GM12872 (cell line): ENCODE data around the gene ANKRD11.

Experiments
- CTCF ChIP-seq: IDR thresholded peaks from 3 replicates; pipeline ENCODE4 v1.5.1; 2011; ENCODE audit warnings: low read depth, mild to moderate bottlenecking, low read length, moderate library complexity; ENCODE audit not compliant: insufficient read depth

The ANKRD11 gene

DNA sequence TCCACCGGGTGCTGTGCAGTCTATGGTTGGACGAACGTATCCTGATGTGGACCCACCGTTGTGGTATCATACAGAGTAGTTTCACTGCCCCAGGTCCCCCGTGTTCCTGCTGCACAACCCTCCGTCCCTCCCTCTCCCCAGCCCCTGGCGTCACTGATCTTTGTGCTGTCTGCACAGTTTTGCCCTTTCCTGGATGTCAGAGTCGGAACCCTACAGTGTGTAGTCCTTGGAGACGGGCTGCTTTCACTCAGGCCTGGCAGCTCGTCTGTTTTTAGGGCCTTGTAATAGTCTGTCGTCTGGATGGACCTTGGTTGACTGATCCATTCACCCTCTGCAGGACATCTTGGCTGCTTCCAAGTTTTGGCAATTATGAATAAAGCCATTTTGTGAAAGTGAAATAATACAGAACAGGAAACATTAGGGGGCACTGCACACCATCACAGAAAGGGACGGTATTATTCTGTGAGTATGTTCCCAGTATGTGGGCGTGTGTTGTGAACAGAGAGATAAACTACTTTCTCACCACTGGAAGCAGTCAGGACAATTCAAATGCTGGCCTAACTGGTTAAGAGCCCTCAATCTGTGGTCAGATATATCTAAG, 156.9 kb downstream of the ANKRD11 start:
- TF ChIP-seq CTCF: peak; percentile 45; the same call in 2 of the 3 replicates

DNA sequence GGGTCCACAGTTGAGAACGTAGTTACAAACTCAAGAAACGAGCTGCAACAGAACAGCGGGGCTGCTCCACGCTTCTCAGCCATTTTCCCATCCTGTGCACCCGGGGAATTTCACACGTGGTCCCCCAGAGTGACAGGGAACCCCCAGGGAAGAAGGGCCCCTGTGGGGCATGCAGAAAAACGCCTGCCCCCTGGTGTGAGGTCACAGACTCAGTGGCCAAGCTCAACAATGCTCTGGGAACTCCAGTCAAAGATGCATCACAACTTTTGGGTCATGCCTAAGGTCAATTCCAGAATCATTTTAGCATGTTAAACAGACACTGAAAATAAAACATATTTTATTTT, 157.5 kb downstream of the ANKRD11 start:
- TF ChIP-seq CTCF: no peak

GRCh38 chr16:89332243-89332901, 158.0 kb downstream of the ANKRD11 start:
- TF ChIP-seq CTCF: no peak

- TF ChIP-seq CTCF: no peak
These were observed 158.8 kb downstream of the ANKRD11 start for GRCh38 chr16:89331371-89332109.

- no peak for TF ChIP-seq CTCF
These were observed 160.0 kb downstream of the ANKRD11 start for GRCh38 chr16:89330177-89330856.

DNA sequence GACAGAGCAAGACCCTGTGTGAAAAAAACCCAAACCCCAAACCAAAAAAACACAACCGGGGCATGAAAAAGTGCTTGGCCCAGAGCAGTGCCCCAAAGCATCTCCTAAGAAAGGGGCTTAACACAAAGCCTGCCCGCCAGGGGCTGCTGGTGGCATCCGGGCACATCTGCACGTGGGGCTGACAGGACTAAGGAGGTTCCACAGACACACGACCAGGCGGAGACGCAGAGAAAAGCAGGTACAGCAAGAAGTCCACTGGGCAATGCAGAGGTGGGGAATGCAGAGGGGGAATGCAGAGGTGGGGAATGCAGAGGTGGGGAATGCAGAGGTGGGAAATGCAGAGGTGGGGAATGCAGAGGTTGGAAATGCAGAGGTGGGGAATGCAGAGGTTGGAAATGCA, 163.6 kb downstream of the ANKRD11 start:
- TF ChIP-seq CTCF: no peak

GRCh38 chr16:89325861-89326471, 164.4 kb downstream of the ANKRD11 start:
- TF ChIP-seq CTCF: no peak
